GM21619 (cell line): Measurements from ENCODE around the gene TAF1C.

Experiments
- ATAC-seq: cut with Tn5 transposase; IDR thresholded peaks from one replicate; pipeline ENCODE4 v1.9.1; 2021; ENCODE audit not compliant: unreplicated experiment

TAF1C gene

DNA sequence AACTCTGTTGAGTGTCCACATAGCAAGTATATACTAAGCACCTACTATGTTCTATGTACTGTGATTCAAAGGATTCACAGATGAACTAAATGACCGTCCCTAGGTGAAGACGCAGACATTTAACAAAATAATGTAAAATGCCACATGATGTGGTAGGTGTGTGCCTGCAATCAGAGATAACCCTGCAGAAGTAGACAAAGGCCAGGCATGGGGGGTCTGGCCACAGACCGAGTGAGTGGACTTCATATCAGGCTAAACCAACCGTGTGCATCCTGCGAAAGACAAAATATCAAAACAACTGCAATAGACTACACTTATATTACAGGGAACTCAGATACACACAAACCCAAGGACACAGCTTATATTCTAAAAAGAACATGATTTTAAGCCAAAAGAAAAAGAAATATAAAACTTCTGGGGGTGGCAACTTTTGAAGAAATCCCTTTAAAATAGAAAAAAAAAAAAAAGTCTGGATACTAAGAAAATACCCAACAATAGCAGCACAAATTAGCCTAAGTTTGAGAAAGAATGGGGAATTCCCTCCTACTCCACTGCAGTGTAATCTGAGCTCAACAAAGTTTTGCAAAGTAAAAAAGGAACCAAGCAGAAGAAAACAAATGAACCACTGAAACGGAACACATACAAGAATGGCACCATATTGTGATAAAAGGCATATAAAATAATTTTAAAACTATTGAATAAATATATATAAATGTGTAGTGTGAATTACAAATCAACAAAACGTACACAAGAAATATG lies 54.2 kb downstream of the TAF1C start:
- no peak for ATAC-seq

DNA sequence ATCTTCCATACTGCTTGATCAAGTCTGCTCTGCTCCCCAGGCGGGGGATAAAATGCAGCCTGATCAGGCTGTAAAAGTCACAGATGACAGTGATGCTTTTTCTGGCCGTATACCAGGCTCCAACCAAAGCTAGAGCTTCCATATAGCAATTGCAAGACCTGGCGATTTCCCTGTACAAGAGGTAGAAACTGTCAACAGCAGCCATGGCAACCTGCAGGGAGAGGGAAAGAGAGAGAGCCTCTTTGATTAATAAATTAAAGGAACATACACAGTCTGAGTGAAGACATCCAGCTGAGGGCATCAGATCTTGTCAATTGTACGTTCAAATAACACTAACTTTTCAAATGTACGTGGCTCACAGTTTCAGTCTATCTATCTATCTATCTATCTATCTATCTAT lies 55.7 kb downstream of the TAF1C start:
- ATAC-seq = no peak
